GM12874 (cell line): ENCODE measurements around the gene C1D.

Experiments used
- TF ChIP-seq, protein P1 (sequence below): IDR thresholded peaks from 2 replicates; pipeline ENCODE4 v1.5.1; 2011; ENCODE audit warnings: low read depth, mild to moderate bottlenecking, control low read depth, low read length, moderate library complexity; ENCODE audit not compliant: insufficient read depth

C1D gene, protein sequence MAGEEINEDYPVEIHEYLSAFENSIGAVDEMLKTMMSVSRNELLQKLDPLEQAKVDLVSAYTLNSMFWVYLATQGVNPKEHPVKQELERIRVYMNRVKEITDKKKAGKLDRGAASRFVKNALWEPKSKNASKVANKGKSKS

DNA sequence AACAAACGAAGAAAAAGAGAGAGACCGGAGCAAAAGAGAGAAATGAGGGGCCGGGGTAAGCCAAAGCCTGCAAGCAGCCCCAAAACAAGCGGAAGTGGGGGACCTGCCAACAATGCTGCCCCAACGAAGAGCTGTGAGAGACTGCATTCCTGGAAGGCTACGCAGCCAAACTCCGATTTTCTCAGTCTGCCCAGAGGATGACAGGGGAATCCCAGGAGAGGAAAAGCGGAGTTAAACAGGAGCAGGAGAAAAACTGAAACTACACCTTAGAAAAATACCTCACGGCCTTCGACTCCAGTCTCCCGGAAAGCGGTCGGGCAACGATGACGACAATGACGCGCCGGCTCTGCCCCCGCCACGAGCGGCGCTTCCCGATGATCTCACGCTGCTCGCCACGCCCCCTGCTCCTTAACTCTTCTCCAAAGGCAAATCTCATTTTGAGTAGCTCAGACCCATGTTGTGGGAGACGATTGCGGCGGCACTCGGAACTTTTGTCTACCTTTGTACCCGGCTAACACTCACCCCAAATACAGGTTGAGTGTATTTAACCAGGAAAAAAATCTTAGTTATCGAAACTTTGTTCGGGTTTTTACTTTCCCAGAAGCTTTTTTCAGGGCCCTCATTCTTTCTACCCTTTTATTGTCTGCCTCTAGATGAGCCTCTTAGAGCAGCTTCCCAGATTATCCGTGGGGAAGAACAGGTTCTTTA is at the start of gene C1D:
TSS of gene C1D (minus strand) at position 325 of the 708 bp plus-strand sequence. CDS start 15,694 bp downstream, outside the sequence.
- TF ChIP-seq, protein P1, sequence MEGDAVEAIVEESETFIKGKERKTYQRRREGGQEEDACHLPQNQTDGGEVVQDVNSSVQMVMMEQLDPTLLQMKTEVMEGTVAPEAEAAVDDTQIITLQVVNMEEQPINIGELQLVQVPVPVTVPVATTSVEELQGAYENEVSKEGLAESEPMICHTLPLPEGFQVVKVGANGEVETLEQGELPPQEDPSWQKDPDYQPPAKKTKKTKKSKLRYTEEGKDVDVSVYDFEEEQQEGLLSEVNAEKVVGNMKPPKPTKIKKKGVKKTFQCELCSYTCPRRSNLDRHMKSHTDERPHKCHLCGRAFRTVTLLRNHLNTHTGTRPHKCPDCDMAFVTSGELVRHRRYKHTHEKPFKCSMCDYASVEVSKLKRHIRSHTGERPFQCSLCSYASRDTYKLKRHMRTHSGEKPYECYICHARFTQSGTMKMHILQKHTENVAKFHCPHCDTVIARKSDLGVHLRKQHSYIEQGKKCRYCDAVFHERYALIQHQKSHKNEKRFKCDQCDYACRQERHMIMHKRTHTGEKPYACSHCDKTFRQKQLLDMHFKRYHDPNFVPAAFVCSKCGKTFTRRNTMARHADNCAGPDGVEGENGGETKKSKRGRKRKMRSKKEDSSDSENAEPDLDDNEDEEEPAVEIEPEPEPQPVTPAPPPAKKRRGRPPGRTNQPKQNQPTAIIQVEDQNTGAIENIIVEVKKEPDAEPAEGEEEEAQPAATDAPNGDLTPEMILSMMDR, result no peak

DNA sequence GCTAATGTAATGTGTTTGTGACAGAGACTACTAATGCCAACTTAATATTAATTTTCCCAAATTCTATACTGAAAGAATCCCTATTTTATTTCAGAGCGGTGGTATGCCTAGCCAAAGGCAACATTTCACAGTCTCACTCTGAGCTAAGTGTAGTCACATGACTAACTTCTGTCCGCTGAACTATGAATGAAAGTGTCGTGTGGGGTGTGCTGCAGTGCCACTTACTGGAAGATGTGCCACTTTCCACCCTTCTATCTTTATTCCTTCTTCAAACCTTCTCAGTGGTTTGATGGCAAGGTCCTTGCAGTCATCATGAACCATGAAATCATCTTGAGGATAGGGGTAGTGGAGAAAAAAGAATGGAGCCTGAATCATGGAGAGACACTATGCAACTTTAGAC is 47.3 kb upstream of the C1D start:
- TF ChIP-seq, protein P1, result no peak

DNA sequence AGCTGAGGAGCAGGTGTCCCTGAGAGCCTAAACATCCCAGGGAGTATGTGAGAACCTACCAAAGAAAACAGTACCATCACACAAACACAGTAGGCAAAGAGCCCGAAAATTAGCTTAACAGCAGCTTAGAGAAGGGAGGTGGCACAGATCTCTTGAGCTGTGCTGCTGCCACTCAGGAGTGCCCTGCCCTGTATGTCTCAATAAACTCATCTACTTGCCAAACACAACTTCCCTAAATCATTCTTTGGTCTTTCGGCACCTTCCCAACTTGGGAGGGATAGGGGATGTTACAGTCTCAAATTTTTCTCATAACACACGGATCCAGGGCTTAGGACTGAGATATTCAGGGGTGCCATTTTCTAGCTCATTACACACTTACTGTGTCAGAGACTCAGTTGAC is 45.3 kb upstream of the C1D start:
- TF ChIP-seq, protein P1, result no peak

DNA sequence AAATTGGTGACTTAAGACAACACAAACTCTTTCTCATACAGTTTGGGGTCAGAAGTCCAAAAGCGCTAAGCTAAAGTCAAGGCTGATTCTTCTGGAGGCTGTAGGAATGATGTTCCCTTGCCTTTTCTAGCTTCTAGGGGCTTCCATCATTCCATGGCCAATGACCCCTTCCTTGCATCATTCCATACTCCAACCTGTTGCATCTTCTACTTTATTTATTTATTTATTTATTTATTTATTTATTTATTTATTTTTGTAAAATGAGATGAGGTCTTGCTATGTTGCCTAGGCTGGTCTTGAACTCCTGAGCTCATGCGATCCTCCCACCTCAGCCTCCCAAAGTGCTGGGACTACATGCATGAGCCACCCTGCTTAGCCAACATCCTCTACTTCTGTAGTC is 44.7 kb upstream of the C1D start:
- TF ChIP-seq, protein P1, result no peak

DNA sequence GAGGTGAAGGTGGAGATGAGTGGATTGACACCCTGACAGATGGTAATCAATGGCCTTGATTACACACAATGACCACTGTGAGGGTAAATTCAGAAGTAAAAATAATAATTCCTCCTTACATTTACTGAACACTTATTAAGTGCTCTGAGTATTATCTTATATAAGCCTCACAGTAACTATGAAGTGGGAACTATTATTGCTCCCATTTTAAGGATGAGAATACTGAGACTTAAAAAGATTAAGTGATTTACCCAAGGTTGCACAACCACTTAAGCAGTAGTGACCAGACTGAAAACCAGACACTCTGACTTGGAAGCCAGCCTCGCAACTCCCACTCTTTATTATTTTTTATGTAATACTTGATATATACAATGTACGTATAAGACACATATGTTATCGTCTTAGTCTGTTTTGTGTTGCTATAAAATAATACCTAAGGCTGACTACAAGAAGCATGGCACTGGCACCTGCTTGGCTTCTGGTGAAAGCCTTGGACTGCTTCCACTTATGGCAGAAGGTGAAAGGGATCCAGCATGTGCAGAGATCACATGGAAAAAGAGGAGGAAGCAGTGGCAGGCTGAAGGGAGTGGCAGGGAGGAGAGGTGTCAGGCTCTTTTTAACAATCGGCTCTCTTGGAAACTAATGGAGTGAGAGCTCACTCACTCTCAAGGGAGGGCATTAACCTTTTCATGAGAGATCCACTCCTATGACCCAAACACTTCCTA is 41.5 kb upstream of the C1D start:
- TF ChIP-seq, protein P1, result no peak

DNA sequence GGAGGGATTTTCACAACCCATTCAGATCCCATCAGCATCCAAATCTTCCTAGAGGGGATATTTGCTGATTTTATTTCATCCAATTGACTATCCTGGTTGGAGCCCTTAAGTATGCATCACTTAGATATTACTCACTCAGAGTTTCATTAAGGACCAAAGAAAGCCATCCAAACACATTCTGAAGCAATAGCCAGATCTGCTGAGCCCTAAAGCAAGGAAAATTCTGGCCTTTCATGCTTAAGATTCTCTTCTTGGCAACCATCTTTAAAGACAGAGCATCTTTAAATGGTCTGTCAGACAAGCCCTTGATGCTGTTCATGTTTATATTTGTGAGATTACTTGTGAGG is 40.9 kb upstream of the C1D start:
- TF ChIP-seq, protein P1, result no peak

DNA sequence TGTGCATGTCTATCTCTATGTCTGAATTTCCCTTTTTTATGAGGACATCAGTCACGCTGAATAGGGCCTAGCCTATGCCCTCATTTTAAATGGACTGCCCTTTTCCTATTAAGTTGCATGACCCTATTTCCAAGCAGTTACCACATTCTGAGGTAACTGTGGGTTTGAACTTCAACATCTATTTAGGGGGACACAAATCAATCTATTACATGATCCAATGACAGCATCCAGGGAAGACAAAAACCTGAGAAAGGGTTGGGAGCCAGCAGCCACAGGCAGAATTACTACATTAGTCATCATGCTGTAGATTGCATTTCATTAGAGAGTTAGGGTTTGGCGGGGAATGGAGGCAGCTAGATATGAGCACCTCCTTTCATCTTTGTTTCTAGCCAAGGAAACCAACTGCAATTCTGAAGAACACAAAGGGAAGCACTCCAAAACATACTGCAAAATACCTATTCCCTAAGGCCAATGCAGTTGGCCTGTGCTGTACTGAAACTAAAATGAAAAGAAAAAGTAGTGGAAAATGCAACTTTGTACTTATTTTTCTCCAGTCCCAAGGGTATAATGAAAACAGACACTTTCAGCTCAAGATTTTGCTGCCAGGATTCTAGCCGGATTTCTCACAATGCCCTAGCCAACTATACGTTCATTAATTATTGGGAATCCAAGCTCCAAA is 40.4 kb upstream of the C1D start:
- TF ChIP-seq, protein P1, result no peak
